GM21528 (cell line): Measurements from ENCODE around the gene TRAM2.
"Not testable (repeated sequence)": the region's sequence is repeated elsewhere in the genome, so short reads cannot be mapped to it uniquely, and the experiment has no call there.

Source experiments
- ATAC-seq: cut with Tn5 transposase; IDR thresholded peaks from one replicate; pipeline ENCODE4 v1.9.1; 2021; ENCODE audit warnings: mild to moderate bottlenecking, moderate library complexity; ENCODE audit not compliant: unreplicated experiment, low FRiP score

The TRAM2 gene

DNA sequence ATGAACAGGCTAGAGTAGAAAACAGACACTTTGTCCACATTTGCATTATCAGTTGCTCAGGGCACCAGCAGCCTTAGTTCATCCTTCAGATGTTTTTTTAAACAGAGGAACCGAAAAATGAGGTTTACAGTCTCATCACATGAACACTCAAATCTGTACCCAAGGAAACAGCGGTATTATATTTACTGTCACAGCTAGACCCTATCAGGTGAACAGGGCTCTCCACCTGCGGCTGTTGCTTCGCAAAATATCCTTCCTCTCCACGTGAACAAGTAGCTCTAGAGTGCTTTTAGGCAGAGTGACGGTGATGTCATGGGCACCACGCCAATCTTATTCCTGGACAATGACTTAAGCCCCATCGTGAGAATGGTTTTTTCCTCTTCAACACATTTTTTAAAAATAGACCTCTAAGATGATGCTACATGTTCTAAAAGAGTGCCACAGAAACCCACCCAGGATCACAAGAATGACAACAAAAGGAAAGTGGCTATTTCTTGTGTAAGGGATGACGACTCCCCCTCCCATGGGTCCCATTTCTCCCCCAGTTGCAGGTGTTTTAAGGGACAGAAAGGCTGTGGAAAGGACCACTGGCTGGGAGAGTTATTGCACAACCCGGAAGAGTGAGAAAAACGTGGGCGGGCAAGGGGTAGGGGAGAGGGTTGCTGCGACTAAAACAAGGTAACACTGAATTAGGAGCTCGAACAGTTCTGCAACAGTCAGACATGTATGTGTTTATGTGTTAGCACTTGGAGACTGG, 79.0 kb downstream of the TRAM2 start:
- ATAC-seq: peak; percentile 89

DNA sequence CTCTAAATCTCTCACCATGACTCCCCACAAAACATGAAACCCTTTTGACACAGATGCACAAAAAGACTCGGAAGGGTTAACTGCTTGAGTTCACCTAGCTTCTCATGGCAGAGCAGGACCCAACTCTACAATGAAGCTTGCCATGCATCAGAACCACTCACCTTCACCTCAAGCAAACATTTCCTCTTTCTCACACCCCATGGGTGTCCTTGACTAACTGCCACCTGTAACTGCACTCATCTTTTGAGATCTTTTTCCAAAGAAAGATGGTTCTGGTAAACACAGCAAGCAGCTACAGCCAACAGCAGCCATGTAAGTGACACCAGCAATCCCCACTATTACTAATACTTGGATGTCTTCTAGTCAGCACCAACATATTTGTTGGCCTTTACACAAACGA, 80.2 kb downstream of the TRAM2 start:
- ATAC-seq: no peak

DNA sequence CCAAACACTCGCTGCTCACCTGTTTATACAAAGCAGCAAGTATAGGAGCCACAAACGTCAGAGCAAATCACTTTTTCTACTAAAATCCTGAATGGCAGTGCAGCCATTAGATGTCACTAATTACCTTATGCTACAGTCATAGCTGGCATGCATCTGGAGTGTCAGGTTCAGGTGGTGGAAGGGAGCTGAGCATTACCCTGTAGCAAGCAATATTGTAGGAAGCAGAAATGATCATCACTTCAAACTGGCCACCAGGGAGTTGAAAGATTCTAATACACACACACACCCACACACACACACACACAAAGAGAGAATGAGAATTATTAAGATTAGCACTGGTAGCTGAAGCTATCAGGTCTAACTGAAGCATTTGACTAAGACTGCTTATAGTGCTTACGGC, 80.9 kb downstream of the TRAM2 start:
- ATAC-seq: no peak

DNA sequence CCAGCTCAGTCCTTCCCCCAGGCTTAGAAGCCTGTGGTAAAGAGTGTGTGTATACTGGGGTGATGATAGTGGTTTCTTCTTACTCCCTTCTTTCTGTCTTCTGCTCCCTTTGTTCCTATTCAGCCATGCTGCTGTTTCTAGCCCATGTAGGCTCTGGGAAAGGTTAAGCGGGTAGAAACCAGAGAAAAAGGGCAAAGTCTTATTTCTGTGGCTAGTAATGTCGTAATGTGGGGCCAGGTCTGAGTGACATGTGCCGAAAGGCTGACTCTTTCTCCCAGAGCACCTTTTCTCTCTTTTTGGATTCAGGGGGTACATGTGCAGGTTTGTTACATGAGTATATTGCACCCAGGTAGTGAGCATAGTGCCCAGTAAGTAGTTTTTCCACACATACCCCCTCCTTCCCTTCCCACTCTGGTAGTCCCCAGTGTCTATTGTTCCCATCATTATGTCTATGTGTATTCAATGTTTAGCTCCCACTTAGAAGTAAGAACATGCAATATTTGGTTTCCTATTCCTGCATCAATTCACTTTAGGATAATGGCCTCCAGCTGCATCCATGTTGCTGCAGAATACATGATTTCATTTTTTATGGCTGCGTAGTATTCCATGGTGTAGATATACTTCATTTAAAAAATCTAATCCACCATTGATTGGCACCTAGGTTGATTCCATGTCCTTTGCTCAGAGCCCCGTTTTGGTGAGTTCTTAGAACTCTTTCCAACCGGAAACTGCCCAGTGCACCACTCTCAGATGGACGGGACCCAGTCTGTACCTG, 82.4 kb downstream of the TRAM2 start:
- no peak for ATAC-seq

DNA sequence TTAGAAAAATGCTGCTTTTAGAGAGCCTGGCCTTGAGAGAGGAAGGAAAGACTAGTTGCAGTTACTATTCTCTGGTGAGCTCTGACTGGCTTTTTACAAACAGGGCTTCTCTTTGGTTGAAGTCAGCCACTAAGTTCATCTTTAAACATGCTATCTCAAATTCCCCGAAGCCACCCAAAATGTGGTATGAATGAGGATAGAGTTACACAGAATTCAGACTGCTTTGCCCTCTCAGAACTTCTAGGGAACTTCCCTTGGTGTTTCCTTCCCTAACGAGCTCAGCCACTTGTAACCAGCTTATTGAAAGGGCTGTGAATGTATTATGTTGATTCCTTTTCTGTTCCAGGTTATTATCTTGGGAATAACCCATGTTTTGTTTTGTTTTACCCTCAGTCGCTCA, 83.2 kb downstream of the TRAM2 start:
- ATAC-seq: no peak

DNA sequence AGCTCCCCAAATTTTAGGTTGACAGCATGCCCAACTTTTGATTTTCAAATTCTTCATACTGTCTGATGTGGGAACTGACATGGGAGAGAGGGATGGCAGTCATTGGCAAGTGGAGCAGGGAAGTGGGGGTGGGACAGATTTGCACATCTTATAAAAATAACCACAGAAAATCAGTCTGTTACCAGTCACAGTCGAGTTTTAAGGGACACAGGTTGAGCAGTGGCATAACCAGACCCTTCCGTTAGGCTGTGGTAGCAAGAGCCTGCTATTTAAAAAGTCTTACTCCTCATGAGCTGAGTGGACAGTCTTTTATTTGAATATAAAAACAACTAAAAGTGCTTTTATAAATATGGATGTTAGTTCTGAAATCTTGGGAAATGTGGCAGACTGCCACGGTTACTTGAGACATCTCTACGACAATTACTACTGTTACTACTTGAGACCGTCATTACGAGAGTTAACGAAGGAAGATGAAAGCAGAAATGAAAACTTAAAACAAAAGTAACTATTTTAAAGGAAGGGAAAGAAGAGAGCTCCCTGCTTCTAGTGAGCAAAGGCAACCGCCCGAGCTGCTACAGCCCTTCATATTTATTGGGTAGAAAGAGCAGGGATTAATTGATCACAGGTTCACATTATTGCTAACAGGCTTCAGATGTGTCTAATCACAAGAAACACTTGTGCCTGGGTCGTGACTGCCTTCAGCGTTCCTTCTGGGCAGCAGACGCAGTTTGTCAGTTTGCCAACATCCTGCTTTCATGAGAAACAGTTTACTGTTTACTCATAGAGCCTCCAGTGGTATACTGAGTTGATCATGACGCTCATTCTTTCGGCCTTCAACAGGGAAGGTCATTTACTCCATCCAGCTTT, 85.4 kb downstream of the TRAM2 start:
- ATAC-seq: peak; percentile 75

DNA sequence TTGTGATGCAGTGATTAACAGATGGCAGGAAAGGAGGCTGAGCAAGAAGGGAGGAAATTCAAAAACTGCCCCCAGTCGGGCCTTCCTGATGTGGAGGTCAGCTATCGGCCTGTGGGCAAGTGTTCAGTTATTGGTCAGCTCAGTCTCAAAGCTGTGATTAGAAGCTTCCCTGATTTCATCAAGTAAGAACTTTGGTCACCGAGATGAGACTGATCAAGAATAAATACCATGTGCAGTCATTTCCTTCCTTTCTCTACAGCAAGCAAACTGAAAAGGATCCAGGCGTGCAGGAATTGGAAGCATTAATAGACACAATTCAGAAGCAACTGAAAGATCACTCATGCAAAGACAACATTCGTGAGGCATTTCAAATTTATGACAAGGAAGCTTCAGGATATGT, 87.0 kb downstream of the TRAM2 start:
- ATAC-seq: no peak

DNA sequence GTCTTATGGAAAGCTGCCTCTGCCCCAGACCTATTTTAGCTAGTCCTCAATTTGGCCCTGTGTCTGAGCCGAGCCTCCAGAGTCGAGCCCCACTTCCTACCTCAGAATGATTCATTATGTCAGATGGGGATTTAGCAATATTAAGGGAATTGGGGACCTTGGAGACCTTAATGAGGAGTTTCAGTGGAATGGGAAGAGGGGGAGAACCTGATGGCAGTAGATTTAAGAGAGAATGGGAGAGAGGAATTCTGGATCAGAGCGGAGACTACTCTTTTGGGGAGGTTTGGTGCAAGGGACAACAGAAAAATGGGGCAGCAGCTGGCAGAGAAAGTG, 93.2 kb downstream of the TRAM2 start:
- ATAC-seq: no peak

DNA sequence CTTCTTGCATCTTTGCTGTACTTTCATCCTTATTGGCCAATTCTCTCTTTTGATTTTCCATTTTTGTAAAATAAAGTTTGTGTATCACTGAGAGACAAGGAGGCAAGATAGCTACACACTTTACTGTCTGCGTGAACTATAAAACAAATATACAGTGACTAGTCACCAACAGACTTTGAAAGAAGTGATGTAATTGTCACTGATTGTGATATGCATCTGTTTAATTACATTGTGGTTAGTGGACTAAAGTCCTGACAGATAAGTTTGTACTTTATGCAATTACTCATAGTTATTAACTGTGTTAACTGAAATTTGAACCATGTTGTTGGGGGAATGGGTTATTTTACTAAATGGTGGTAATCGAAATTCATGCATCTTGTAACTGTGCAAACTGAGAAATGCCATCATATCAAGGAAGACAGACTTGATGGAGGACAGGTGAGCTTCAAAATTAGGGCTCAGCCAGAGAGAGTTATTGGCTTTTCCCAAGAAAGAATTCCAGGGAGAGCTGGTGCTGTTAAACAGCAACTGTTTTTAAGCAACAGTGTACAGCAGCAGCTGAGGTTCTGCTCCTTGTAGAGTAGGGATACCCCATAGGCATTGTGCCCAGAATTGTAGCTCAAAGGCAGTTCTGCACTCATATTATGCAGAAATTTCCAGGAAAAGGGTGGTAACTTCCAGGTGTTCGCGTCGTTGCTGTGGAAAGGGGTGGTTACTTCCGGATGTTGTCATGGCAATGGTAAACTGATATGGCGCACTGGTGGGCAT, 93.8 kb downstream of the TRAM2 start:
- ATAC-seq: no peak

DNA sequence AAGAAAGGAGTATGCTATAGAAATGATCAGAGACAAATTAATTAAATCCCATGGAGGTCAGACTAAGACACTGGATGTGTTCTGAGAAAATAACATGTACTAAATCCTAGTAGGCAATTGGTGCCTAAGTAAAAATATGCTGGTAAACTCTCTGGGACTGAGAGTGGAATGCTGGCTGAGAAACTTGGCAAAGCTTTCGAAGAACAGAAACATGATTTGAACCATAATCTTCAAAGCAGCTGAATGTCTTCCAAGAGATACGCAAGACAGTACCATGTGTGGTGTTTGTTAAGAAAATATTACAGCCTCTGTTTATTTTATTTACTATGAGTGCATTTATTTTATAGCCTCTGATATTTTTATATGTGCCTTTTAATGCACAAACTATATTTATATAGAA, 101.6 kb downstream of the TRAM2 start:
- ATAC-seq: no peak

DNA sequence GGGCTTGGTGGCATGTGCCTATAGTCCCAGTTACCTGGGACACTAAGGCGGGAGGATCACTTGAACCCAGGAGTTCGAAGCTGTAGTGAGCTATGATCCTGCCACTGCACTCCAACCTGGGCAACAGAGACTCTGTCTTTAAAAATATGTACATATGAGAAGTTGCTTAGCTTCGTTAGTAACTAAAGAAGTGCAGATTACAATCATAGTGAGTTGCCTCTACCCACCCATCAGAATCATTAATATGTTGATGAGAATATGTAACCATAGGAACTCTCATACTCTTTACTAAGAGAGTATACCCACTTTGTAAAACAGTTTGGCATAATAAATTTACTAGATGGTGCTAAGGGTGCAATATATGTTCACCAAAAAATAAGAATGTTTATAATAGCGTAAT, 102.7 kb downstream of the TRAM2 start:
- ATAC-seq: no peak

DNA sequence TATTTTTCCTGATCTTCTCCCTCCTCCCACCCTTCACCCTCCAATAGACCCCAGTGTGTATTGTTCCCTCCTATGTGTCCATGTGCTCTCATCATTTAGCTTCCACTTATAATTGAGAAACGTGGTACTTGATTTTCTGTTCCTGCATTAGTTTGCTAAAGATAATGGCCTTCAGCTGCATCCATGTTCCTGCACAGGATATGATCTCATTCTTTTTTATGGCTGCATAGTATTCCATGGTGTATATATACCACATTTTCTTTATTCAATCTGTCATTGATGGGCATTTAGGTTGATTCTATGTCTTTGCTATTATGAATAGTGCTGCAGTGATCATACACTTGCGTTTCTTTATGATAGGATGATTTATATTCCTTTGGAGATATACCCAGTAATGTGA, 115.7 kb downstream of the TRAM2 start:
- ATAC-seq: not testable (repeated sequence)

DNA sequence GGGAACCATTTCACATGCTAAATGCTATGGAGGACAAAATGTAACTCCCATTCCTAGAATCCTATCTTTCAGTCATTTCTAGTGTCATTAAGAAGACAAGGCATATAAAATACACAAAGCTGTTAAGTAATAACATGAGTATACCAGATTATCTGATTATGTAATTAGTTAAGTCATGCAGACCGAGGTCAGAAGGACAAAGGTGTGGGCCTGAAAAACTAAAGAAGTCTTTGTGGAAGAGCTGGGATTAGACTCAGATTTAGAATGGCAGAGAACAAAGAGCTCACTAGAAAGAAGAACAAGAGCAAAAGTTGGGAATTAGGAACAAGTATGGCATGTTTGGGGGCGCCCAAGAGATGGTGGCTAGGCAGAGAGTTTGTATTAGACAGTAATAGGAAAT, 119.8 kb downstream of the TRAM2 start:
- no peak for ATAC-seq

DNA sequence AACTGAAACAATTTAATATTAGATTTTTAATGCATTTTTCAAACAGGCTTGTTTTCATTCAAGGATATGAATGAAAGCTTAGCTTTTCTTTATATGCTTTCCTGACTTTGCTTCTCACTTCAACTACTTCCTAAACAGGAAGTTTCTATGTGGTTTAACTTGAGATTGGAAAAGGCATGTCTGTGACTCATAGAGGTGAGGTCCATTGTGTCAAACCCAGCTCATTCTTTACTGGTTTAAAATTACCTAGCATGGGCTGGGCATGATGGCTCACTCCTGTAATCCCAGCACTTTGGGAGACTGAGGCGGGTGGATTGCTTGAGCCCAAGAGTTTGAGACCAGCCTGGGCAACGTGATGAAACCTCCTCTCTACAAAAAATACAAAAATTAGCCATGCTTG, 122.3 kb downstream of the TRAM2 start:
- ATAC-seq: no peak
